GM12891 (cell line): ENCODE results near the gene IL27RA.

Experiments
- POLR2A ChIP-seq: IDR thresholded peaks from 2 replicates; pipeline ENCODE4 v1.6.1; 2011; ENCODE audit warnings: low read depth, low read length, control low read depth
- POLR2AphosphoS5 ChIP-seq: IDR thresholded peaks from 2 replicates; pipeline ENCODE4 v1.6.1; 2011; ENCODE audit warnings: low read depth, low read length, control low read depth
- SPI1 ChIP-seq: IDR thresholded peaks from 2 replicates; pipeline ENCODE4 v1.6.1; 2011; ENCODE audit warnings: low read depth, low read length, control low read depth
- TAF1 ChIP-seq: IDR thresholded peaks from 2 replicates; pipeline ENCODE4 v1.6.1; 2011; ENCODE audit warnings: low read depth, low read length, control low read depth

- TF ChIP-seq TAF1 (no peak), POLR2A (no peak), POLR2AphosphoS5 (no peak), SPI1 (no peak)
Observed at GRCh38 chr19:14003251-14004055, 28.1 kb upstream of the IL27RA start.
